Activated B cell treated with CpG ODN at 0.5 μM for 24 hours (primary cell): ENCODE measurements around the gene ANKRD6. TPM values are rescaled to one million over a fixed set of nuclear protein-coding genes. Genes with fewer than 3 reads are reported as not detected.

ENCODE experiments used
- total RNA-seq: library from RNA; stranded (reverse); gene quantifications from 2 replicates; pipeline ENCODE4 v1.2.3, GENCODE V29; 2022

ANKRD6 gene
- total RNA-seq, 1 donor from 2014 or later = 9.6 TPM

Other genes starting within 250 kb of the ANKRD6 start
- not detected in 2 replicates for gene GABRR1, start 215.8 kb upstream of the ANKRD6 start, total RNA-seq
- gene GABRR2, start 117.9 kb upstream of the ANKRD6 start, total RNA-seq = 1.4 and 1.8 TPM in 2 replicates
- gene UBE2J1, start 80.4 kb upstream of the ANKRD6 start, total RNA-seq = 32.3 and 32.8 TPM in 2 replicates
- gene RRAGD, start 20.9 kb upstream of the ANKRD6 start, total RNA-seq = 5.4 and 5.6 TPM in 2 replicates
- 41.9 and 44.9 TPM in 2 replicates for gene LYRM2, start 205.6 kb downstream of the ANKRD6 start, total RNA-seq